AG20443 (cell line): ENCODE data around the gene KIRREL2.
A peak's percentile ranks its signal among the peaks of the same experiment; 100 is the strongest.
"Not testable (repeated sequence)": the region's sequence is repeated elsewhere in the genome, so short reads cannot be mapped to it uniquely, and the experiment has no call there.

Experiments
- DNase-seq: peaks from one replicate; pipeline ENCODE4 v3.0.0; 2012; ENCODE audit warnings: low spot score, mixed read lengths

KIRREL2 gene

GRCh38 chr19:35856546-35857149, at the start of gene KIRREL2:
TSS of gene KIRREL2 (plus strand) at chr19:35856911. CDS start at chr19:35857120, 209 bp downstream.
- DNase-seq = peak; percentile 56

DNA sequence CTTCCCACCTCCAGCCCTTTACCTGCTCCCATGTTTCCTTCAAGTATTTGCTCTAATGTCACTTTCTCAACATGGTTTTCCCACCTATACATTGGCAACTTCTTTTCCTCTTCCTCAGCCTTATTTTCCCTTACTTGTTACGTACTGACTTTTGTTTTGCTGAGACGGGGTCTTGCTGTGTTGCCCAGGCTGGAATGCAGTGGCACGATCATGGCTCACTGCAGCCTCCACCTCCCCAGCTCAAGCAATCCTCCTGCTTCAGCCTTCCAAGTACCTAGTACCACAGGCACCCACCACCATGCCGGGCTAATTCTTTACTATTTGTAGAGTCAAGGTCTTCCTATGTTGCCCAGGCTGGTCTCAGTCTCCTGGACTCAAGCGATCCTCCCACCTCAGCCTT, 49.1 kb upstream of the KIRREL2 start:
- DNase-seq = no peak

DNA sequence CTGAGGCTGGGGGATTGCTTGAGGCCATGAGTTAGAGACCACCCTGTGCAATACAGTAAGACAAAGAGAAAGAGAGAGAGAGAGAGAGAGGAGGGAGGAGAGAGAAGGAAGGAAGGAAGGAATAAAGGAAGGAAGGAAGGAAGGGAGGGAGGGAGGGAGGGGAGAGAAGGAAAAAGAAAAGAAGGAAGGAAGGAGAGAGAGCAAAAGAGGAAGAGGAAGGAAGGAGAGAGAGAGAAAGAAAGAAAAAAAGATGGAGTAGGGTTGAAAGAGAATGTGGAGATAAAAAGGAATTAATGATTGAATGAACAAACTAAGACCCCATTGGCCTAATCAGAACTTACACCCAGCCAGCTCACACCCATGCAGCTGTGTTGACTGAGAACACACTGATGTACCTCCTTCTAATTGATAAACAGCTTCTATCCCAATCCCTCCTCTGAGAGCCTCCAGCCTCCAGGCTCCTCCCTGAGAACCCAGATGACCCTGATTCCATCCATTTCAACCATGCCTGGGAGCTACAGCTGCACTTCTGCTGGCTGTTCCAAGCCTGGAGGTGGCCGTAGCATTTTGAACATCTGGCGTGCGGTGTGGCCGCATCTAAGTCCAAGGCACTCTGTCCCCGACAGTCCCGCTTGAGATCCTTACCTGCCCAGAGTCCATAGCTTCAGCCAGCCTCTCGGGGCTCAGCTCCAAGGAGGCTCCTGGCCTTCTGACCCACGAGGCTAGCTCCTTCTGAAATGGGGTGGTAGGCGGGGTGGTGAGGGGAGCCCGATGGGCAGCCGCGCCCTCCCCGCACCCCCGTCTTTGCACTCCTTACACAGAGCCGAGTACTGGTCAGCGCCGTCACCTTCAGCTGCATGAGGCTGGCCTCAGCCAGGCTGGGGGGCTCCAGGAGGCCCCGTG, 45.1 kb upstream of the KIRREL2 start:
- no peak for DNase-seq

- DNase-seq = no peak
These were observed 44.3 kb upstream of the KIRREL2 start, which contains the start of gene PRODH2 for GRCh38 chr19:35812220-35813042. TSS of gene PRODH2 (minus strand) at chr19:35812845. CDS start at chr19:35812805, 40 bp downstream.

DNA sequence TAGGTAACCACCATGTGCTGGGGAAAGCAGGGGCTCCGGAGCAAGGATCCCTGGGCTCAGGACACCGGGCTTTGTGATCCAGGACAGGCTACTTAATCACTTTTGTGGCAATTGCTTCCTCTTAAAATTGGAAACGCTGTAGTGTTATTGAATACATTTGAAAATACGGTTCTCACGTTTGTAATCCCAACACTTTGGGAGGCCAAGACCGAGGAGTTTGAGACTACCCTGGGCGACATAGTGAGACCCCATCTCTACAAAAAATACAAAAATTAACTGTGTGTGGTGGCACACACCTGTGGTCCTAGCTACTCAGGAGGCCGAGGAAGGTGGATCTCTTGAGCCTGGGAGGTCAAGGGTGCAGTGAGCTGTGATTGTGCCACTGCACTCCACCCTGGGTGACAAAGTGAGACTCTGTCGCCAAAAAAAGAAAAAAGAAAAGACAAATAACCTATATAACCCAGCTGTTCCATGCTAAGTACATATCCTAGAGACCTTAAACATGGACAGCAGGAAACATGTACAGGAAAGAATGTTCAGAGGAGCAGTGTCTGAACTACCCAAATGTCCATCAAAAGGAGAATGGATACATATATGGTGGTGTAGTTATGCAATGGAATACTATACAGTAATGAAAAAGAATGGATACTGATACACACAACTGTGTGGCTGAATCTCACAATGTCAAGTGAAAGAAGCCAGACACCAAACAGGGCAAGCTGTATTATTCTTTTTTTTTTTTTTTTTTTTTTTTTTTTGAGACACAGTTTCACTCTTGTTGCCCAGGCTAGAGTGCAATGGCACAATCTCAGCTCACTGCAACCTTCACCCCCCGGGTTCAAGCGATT, 43.4 kb upstream of the KIRREL2 start:
- no peak for DNase-seq

DNA sequence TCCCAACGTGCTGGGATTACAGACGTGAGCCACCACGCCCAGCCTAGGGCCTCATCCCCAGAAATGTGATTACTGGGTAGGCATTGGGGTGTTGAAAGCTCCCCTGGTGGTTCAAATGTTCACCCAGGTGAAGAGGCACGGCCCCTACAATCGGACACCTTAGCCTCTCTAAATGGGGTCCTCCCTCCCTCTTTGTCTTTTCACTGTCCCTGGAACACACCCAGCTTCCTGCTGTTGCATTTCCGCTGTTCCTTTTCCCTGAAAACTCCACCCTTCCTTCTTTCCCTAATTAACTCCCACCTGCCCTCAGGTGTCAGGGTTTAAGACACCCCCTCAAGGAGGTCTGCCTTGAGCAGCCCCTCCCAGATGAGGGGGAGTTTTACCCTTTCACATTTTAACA, 40.4 kb upstream of the KIRREL2 start:
- DNase-seq = no peak

DNA sequence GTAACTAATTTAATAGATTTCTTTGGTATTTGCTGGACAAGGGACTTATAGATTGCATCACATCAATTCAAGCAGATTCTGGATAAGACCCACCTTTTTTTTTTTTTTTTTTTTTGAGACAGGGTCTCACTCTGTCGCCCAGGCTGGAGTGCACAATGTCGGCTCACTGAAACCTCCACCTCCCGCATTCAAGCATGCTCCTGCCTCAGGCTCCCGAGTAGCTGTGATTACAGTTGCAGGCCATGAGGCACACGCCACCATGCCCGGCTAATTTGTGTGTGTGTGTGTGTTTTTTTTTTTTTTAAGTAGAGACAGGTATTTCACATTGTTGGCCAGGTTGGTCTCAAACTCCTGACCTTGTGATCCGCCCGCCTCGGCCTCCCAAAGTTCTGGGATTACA, 39.9 kb upstream of the KIRREL2 start:
- no peak for DNase-seq

DNA sequence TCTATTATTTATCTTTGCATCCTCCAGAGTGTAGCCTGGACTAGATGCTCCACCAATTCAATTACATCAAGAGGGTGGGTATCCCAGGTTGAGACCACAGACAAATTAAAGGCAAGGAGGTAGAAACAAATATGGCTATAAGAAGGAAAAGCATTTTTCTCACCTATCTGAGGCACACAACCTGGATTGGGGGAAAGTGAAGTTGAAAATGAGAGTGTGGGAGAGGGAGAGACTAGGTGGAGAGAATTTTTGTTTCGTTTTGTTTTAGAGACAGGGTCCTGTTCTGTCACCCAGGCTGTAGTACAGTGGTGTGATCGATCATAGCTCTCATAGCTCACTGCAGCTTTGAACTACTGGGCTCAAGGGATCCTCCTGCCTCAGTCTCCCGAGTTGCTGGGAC, 38.3 kb upstream of the KIRREL2 start:
- no peak for DNase-seq

- DNase-seq = no peak
These were observed 34.1 kb upstream of the KIRREL2 start for GRCh38 chr19:35822579-35822978.

- DNase-seq = no peak
These were observed 32.6 kb upstream of the KIRREL2 start for GRCh38 chr19:35824150-35824549.

DNA sequence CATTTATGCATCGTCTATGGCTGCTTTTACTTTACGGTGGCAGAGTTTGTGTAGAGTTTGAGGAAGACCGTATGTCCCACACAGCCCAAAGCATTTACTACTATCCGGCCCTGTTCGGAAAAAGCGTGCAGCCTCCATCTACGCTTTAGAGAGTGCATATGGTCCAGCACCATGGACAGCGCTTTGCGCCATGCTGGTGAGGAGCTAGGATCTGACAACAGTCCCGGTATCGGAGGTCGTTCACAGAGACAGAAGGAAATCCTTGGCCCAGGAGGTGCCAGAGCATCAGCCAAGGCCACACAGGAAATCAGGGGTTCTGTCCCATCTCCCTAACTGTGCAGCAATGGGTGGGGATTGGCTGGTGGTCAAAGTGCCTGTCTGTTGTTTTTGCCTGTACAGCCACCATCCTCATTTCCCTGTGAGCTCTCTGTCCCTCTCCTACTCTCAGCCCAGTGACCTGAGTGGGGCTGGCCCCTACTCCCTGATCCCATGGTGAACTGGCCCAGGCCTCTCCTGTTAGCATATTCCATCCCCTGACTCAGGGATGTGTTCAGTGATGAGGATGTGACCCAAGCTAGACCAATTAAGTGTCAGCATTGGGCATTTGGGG, 27.9 kb upstream of the KIRREL2 start:
- DNase-seq = peak; percentile 84

DNA sequence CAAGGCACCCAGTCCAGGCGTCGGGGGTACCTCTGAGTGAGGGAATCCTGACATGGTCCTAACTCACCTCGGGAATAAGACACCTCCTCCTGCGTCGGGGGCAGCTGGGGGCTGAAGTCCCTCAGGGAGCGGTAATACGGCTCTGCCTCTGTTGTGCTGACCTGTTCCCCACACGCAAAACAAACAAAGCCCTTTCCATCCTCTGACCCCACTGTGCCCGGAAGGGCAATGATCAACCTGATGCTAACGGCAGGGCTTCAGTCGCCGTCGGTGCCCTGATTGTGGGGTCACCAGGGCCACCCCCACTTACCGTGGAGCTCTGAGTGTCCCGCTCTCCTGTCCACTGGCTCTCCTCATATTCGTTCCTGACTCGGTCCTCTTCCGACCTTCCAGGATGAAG, 25.7 kb upstream of the KIRREL2 start:
- DNase-seq = no peak

DNA sequence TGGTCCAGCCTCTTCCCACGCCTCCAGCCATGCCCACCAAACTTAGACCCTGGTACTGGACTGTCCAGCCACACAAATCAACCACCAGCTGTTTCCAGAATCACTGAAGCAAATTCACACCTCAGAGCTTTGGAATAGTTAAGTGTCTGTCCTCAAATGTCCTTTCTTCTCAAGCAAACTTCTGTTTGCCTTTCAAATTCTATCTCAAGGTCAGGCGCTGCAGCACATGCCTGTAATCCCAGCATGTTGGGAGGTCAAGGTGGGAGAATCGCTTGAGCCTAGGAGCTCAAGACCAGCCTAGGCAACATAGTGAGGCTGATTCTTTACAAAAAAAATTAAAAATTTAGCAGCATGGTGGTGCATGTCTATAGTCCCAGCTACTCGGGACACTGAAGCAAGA, 24.7 kb upstream of the KIRREL2 start:
- DNase-seq = no peak

- no peak for DNase-seq
These were observed 22.7 kb upstream of the KIRREL2 start for GRCh38 chr19:35833972-35834371.

- DNase-seq = not testable (repeated sequence)
These were observed 20.6 kb upstream of the KIRREL2 start for GRCh38 chr19:35836096-35836495.

GRCh38 chr19:35841961-35842595, 14.6 kb upstream of the KIRREL2 start:
- DNase-seq = no peak

DNA sequence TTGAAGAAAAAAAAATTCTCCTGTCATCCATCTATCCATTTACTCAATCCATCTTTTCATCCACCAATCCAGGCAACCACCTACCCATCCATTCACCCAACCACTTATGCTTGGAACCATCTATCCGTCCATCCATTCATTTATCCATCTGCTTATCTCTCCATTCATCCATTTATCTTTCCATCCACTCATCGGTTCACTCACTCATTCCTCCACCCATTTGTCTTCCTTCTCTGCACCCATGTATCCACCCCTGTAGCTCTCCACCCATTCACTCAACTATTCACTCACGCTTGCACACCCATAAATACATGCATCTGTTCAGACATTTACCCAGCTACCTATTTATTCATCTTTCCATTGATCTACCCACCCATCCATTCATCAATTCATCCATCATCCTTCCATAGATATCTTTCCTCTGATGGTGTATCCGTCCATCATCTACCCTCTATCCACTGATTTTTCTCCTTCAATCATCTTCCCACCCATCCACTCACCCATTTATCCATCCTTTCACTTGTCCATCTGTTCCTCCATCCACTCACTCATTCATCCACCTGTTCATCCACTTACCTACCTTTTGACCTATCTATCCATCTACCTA, 13.9 kb upstream of the KIRREL2 start:
- no peak for DNase-seq

GRCh38 chr19:35843676-35844481, 12.8 kb upstream of the KIRREL2 start:
- peak; percentile 45 for DNase-seq

DNA sequence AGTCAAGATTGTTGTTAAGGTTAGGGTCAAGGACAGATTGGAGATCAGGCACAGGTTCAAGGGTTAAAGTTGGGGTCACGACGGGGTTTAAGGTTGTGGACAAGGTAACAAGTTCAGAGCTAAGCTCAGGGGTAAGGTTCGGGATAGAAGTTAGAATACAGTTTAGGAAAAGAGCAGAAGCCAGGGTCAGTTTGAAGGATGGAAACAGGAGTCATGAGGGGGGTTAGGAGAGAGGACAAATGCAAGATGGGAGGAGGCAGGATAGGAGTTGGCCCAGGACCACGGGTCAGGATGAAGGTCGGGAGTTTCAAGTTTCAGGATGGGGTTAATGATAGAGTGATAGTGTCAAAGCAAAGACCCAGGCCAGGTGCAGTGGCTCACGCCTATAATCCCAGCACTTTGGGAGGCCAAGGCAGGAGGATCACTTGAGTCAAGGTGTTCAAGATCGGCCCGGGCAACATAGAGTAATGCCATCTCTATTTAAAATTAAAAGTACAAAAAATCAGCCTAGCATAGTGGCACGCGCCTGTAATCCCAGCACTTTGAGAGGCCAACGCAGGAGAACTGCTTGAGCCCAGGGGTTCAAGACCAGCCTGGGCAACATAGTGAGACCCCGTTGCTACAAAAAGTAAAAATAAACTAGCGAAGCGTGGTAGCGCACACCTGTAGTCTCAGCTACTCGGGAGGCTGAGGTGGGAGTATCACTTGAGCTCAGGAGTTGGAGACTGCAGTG, 12.1 kb upstream of the KIRREL2 start:
- no peak for DNase-seq
